ENCODE results near the gene H2BW1. TPM values are rescaled to one million over a fixed set of nuclear protein-coding genes. Genes with fewer than 3 reads are reported as not detected.

Gene H2BW1
- polyA plus RNA-seq, 1 donor from 2014 or later, result not detected

- TF ChIP-seq SMC3 (conservative IDR thresholded peaks at IDR 0.05; ENCODE audit: poor library complexity) (no peak), EZH2 (IDR thresholded peaks at IDR 0.05; ENCODE audit: borderline replicate concordance, insufficient read depth, low read length, poor library complexity, severe bottlenecking) (no peak)
- no peak overlapping the region for H3K9ac ChIP-seq (ENCODE audit: low read length)
Measured at GRCh38 chrX:104045642-104046041, 32.1 kb upstream of the H2BW1 start.

GRCh38 chrX:104041003-104041402, 27.5 kb upstream of the H2BW1 start:
- TF ChIP-seq TAF1 (IDR thresholded peaks at IDR 0.05; ENCODE audit: low read depth) (no peak), RAD21 (conservative IDR thresholded peaks at IDR 0.05) (no peak), CTCF (IDR thresholded peaks at IDR 0.05; ENCODE audit: poor library complexity, severe bottlenecking) (no peak), SMC3 (conservative IDR thresholded peaks at IDR 0.05; ENCODE audit: poor library complexity) (no peak), MXI1 (conservative IDR thresholded peaks at IDR 0.05; ENCODE audit: poor library complexity, severe bottlenecking) (no peak), POLR2AphosphoS5 (IDR thresholded peaks at IDR 0.05) (no peak), EZH2 (IDR thresholded peaks at IDR 0.05; ENCODE audit: borderline replicate concordance, insufficient read depth, low read length, poor library complexity, severe bottlenecking) (no peak), EP300 (conservative IDR thresholded peaks at IDR 0.05; ENCODE audit: poor library complexity, severe bottlenecking) (no peak), REST (IDR thresholded peaks at IDR 0.05; ENCODE audit: borderline replicate concordance) (no peak)
- H3K27ac ChIP-seq (ENCODE audit: low read length), result no peak overlapping the region
- H3K4me2 ChIP-seq (ENCODE audit: low read length), result no peak overlapping the region
- H3K36me3 ChIP-seq (ENCODE audit: insufficient read depth, low read length), result no peaks in the 10 kb centered on the region
- H3K79me2 ChIP-seq (replicated peaks; ENCODE audit: insufficient read depth, low read length), result no peaks in the 10 kb centered on the region
- H3F3A ChIP-seq (ENCODE audit: insufficient read depth, low read length, poor library complexity, severe bottlenecking), result no peaks in the 10 kb centered on the region
- no peaks in the 10 kb centered on the region for H4K20me1 ChIP-seq (ENCODE audit: insufficient read depth)
- no peaks in the 10 kb centered on the region for H3K9me2 ChIP-seq (ENCODE audit: insufficient read depth, low read length)
- no peak overlapping the region for H3K9ac ChIP-seq (ENCODE audit: low read length)
- H3K4me3 ChIP-seq (ENCODE audit: low read length), result no peak overlapping the region
- H2AFZ ChIP-seq (ENCODE audit: low read depth, low read length), result no peak overlapping the region
- H3K27me3 ChIP-seq (ENCODE audit: insufficient read depth, low read depth, low read length), result no peaks in the 10 kb centered on the region
- no peaks in the 10 kb centered on the region for H3K9me3 ChIP-seq (ENCODE audit: low read length)

More at GRCh38 chrX:104045642-104046041, 32.1 kb upstream of the H2BW1 start:
- H2AFZ ChIP-seq (ENCODE audit: low read depth, low read length), result no peak overlapping the region
- H3K36me3 ChIP-seq (ENCODE audit: insufficient read depth, low read length), result no peaks in the 10 kb centered on the region
- no peak overlapping the region for H3K4me2 ChIP-seq (ENCODE audit: low read length)
- H3K9me2 ChIP-seq (ENCODE audit: insufficient read depth, low read length), result no peaks in the 10 kb centered on the region
- no peaks in the 10 kb centered on the region for H4K20me1 ChIP-seq (ENCODE audit: insufficient read depth)
- H3K27ac ChIP-seq (ENCODE audit: low read length), result no peak overlapping the region
- no peak overlapping the region for H3K4me3 ChIP-seq (ENCODE audit: low read length)
- H3F3A ChIP-seq (ENCODE audit: insufficient read depth, low read length, poor library complexity, severe bottlenecking), result no peaks in the 10 kb centered on the region
- no peaks in the 10 kb centered on the region for H3K9me3 ChIP-seq (ENCODE audit: low read length)
- no peaks in the 10 kb centered on the region for H3K79me2 ChIP-seq (replicated peaks; ENCODE audit: insufficient read depth, low read length)
- H3K27me3 ChIP-seq (ENCODE audit: insufficient read depth, low read depth, low read length), result no peaks in the 10 kb centered on the region

Data from neural cell (in vitro differentiated cells).